ENCODE results near the gene RWDD3.

RWDD3 gene

GRCh38 chr1:95209291-95209690, 24.7 kb upstream of the RWDD3 start:
- H3K27ac ChIP-seq (ENCODE audit: low read length) = no peak overlapping the region
- H3K9ac ChIP-seq (ENCODE audit: low read length) = no peak overlapping the region
- no peaks in the 10 kb centered on the region for H3K9me3 ChIP-seq (ENCODE audit: control insufficient read depth, low read depth, low read length)
- no peak overlapping the region for H3K4me3 ChIP-seq (ENCODE audit: low read length)
- no peaks in the 10 kb centered on the region for H3K4me1 ChIP-seq (ENCODE audit: control insufficient read depth, low read depth, low read length)
- H3K27me3 ChIP-seq (ENCODE audit: control insufficient read depth, insufficient read depth, low read length) = no peaks in the 10 kb centered on the region
- no peaks in the 10 kb centered on the region for H3K36me3 ChIP-seq (ENCODE audit: control insufficient read depth, low read depth, low read length)

- Histone ChIP-seq H3K27ac (ENCODE audit: low read length) (no peak overlapping the region), H3K9ac (ENCODE audit: low read length) (no peak overlapping the region), H3K27me3 (ENCODE audit: control insufficient read depth, insufficient read depth, low read length) (no peaks in the 10 kb centered on the region), H3K4me3 (ENCODE audit: low read length) (no peak overlapping the region), H3K4me1 (ENCODE audit: control insufficient read depth, low read depth, low read length) (peaks cover 3% of the 10 kb centered on the region), H3K36me3 (ENCODE audit: control insufficient read depth, low read depth, low read length) (no peaks in the 10 kb centered on the region), H3K9me3 (ENCODE audit: control insufficient read depth, low read depth, low read length) (no peaks in the 10 kb centered on the region)
Measured at GRCh38 chr1:95216292-95216990, 17.6 kb upstream of the RWDD3 start.

- Histone ChIP-seq H3K27me3 (ENCODE audit: control insufficient read depth, insufficient read depth, low read length) (no peaks in the 10 kb centered on the region), H3K27ac (ENCODE audit: low read length) (no peak overlapping the region), H3K4me3 (ENCODE audit: low read length) (no peak overlapping the region), H3K36me3 (ENCODE audit: control insufficient read depth, low read depth, low read length) (no peaks in the 10 kb centered on the region), H3K4me1 (ENCODE audit: control insufficient read depth, low read depth, low read length) (peaks cover 6% of the 10 kb centered on the region), H3K9ac (ENCODE audit: low read length) (no peak overlapping the region), H3K9me3 (ENCODE audit: control insufficient read depth, low read depth, low read length) (no peaks in the 10 kb centered on the region)
Measured at GRCh38 chr1:95217371-95217770, 16.6 kb upstream of the RWDD3 start.

- Histone ChIP-seq H3K9me3 (ENCODE audit: control insufficient read depth, low read depth, low read length) (no peaks in the 10 kb centered on the region), H3K27me3 (ENCODE audit: control insufficient read depth, insufficient read depth, low read length) (no peaks in the 10 kb centered on the region), H3K9ac (ENCODE audit: low read length) (no peak overlapping the region), H3K27ac (ENCODE audit: low read length) (no peak overlapping the region), H3K4me3 (ENCODE audit: low read length) (no peak overlapping the region), H3K36me3 (ENCODE audit: control insufficient read depth, low read depth, low read length) (no peaks in the 10 kb centered on the region), H3K4me1 (ENCODE audit: control insufficient read depth, low read depth, low read length) (peaks cover 6% of the 10 kb centered on the region)
Measured at GRCh38 chr1:95219407-95219806, 14.6 kb upstream of the RWDD3 start.

GRCh38 chr1:95221306-95221705, 12.7 kb upstream of the RWDD3 start:
- no peak overlapping the region for H3K9ac ChIP-seq (ENCODE audit: low read length)
- no peaks in the 10 kb centered on the region for H3K27me3 ChIP-seq (ENCODE audit: control insufficient read depth, insufficient read depth, low read length)
- H3K36me3 ChIP-seq (ENCODE audit: control insufficient read depth, low read depth, low read length) = no peaks in the 10 kb centered on the region
- H3K4me1 ChIP-seq (ENCODE audit: control insufficient read depth, low read depth, low read length) = peaks cover 6% of the 10 kb centered on the region
- no peaks in the 10 kb centered on the region for H3K9me3 ChIP-seq (ENCODE audit: control insufficient read depth, low read depth, low read length)
- H3K27ac ChIP-seq (ENCODE audit: low read length) = no peak overlapping the region
- H3K4me3 ChIP-seq (ENCODE audit: low read length) = no peak overlapping the region

- H3K4me3 ChIP-seq (ENCODE audit: low read length) = no peak overlapping the region
- H3K27ac ChIP-seq (ENCODE audit: low read length) = no peak overlapping the region
- no peaks in the 10 kb centered on the region for H3K36me3 ChIP-seq (ENCODE audit: control insufficient read depth, low read depth, low read length)
- no peak overlapping the region for H3K9ac ChIP-seq (ENCODE audit: low read length)
- H3K4me1 ChIP-seq (ENCODE audit: control insufficient read depth, low read depth, low read length) = peaks cover 6% of the 10 kb centered on the region
- H3K9me3 ChIP-seq (ENCODE audit: control insufficient read depth, low read depth, low read length) = no peaks in the 10 kb centered on the region
- no peaks in the 10 kb centered on the region for H3K27me3 ChIP-seq (ENCODE audit: control insufficient read depth, insufficient read depth, low read length)
Measured at GRCh38 chr1:95222629-95223028, 11.4 kb upstream of the RWDD3 start.

- Histone ChIP-seq H3K36me3 (ENCODE audit: control insufficient read depth, low read depth, low read length) (no peaks in the 10 kb centered on the region), H3K27ac (ENCODE audit: low read length) (no peak overlapping the region), H3K27me3 (ENCODE audit: control insufficient read depth, insufficient read depth, low read length) (no peaks in the 10 kb centered on the region), H3K9me3 (ENCODE audit: control insufficient read depth, low read depth, low read length) (no peaks in the 10 kb centered on the region), H3K4me3 (ENCODE audit: low read length) (no peak overlapping the region), H3K4me1 (ENCODE audit: control insufficient read depth, low read depth, low read length) (peaks cover 6% of the 10 kb centered on the region), H3K9ac (ENCODE audit: low read length) (no peak overlapping the region)
Measured at GRCh38 chr1:95223110-95223509, 10.9 kb upstream of the RWDD3 start.

- Histone ChIP-seq H3K27me3 (ENCODE audit: control insufficient read depth, insufficient read depth, low read length) (no peaks in the 10 kb centered on the region), H3K36me3 (ENCODE audit: control insufficient read depth, low read depth, low read length) (no peaks in the 10 kb centered on the region), H3K4me3 (ENCODE audit: low read length) (no peak overlapping the region), H3K9me3 (ENCODE audit: control insufficient read depth, low read depth, low read length) (no peaks in the 10 kb centered on the region), H3K9ac (ENCODE audit: low read length) (no peak overlapping the region), H3K27ac (ENCODE audit: low read length) (no peak overlapping the region), H3K4me1 (ENCODE audit: control insufficient read depth, low read depth, low read length) (no peaks in the 10 kb centered on the region)
Measured at GRCh38 chr1:95226781-95227660, 7.0 kb upstream of the RWDD3 start.

- no peaks in the 10 kb centered on the region for H3K36me3 ChIP-seq (ENCODE audit: control insufficient read depth, low read depth, low read length)
Measured at GRCh38 chr1:95229037-95229436, 5.0 kb upstream of the RWDD3 start.

GRCh38 chr1:95229706-95230105, 4.3 kb upstream of the RWDD3 start:
- H3K9me3 ChIP-seq (ENCODE audit: control insufficient read depth, low read depth, low read length) = no peaks in the 10 kb centered on the region
- no peak overlapping the region for H3K9ac ChIP-seq (ENCODE audit: low read length)
- no peak overlapping the region for H3K4me3 ChIP-seq (ENCODE audit: low read length)
- no peaks in the 10 kb centered on the region for H3K4me1 ChIP-seq (ENCODE audit: control insufficient read depth, low read depth, low read length)
- H3K27me3 ChIP-seq (ENCODE audit: control insufficient read depth, insufficient read depth, low read length) = peaks cover 8% of the 10 kb centered on the region
- H3K36me3 ChIP-seq (ENCODE audit: control insufficient read depth, low read depth, low read length) = no peaks in the 10 kb centered on the region
- H3K27ac ChIP-seq (ENCODE audit: low read length) = no peak overlapping the region

More at GRCh38 chr1:95229037-95229436, 5.0 kb upstream of the RWDD3 start:
- Histone ChIP-seq H3K4me1 (ENCODE audit: control insufficient read depth, low read depth, low read length) (no peaks in the 10 kb centered on the region), H3K27ac (ENCODE audit: low read length) (no peak overlapping the region), H3K4me3 (ENCODE audit: low read length) (no peak overlapping the region), H3K9me3 (ENCODE audit: control insufficient read depth, low read depth, low read length) (no peaks in the 10 kb centered on the region), H3K27me3 (ENCODE audit: control insufficient read depth, insufficient read depth, low read length) (peaks cover 8% of the 10 kb centered on the region), H3K9ac (ENCODE audit: low read length) (no peak overlapping the region)

GRCh38 chr1:95230256-95230655, 3.8 kb upstream of the RWDD3 start:
- Histone ChIP-seq H3K4me3 (ENCODE audit: low read length) (no peak overlapping the region), H3K36me3 (ENCODE audit: control insufficient read depth, low read depth, low read length) (no peaks in the 10 kb centered on the region), H3K4me1 (ENCODE audit: control insufficient read depth, low read depth, low read length) (no peaks in the 10 kb centered on the region), H3K27me3 (ENCODE audit: control insufficient read depth, insufficient read depth, low read length) (peaks cover 8% of the 10 kb centered on the region), H3K9ac (ENCODE audit: low read length) (no peak overlapping the region), H3K27ac (ENCODE audit: low read length) (no peak overlapping the region), H3K9me3 (ENCODE audit: control insufficient read depth, low read depth, low read length) (no peaks in the 10 kb centered on the region)
